ENCODE data around the gene AP4E1.

AP4E1 gene

GRCh38 chr15:50968353-50968752, 59.9 kb downstream of the AP4E1 start:
- no peak for TF ChIP-seq CTCF (IDR thresholded peaks at IDR 0.05)
- Histone ChIP-seq H3K27ac (no peak overlapping the region), H3K4me3 (no peak overlapping the region)
- DNase-seq (ENCODE audit: low spot score), result no peak

GRCh38 chr15:50970524-50970923, 62.0 kb downstream of the AP4E1 start:
- no peak for DNase-seq (ENCODE audit: low spot score)
- no peak for TF ChIP-seq CTCF (IDR thresholded peaks at IDR 0.05)
- Histone ChIP-seq H3K4me3 (no peak overlapping the region), H3K27ac (no peak overlapping the region)

GRCh38 chr15:50971115-50971514, 62.6 kb downstream of the AP4E1 start:
- DNase-seq (ENCODE audit: low spot score), result no peak
- no peak for TF ChIP-seq CTCF (IDR thresholded peaks at IDR 0.05)
- Histone ChIP-seq H3K4me3 (no peak overlapping the region), H3K27ac (no peak overlapping the region)

GRCh38 chr15:50971542-50971941, 63.1 kb downstream of the AP4E1 start:
- Histone ChIP-seq H3K4me3 (no peak overlapping the region), H3K27ac (no peak overlapping the region)
- no peak for DNase-seq (ENCODE audit: low spot score)
- TF ChIP-seq CTCF (IDR thresholded peaks at IDR 0.05), result no peak

- no peak for DNase-seq (ENCODE audit: low spot score)
- Histone ChIP-seq H3K4me3 (no peak overlapping the region), H3K27ac (no peak overlapping the region)
- TF ChIP-seq CTCF (IDR thresholded peaks at IDR 0.05), result no peak
Measured at GRCh38 chr15:50973605-50974004, 65.1 kb downstream of the AP4E1 start.

- DNase-seq (ENCODE audit: low spot score), result no peak
- no peak overlapping the region for H3K4me3 ChIP-seq
- peak overlapping the region; percentile 2 to 53 for H3K27ac ChIP-seq
- TF ChIP-seq CTCF (IDR thresholded peaks at IDR 0.05), result no peak
Measured at GRCh38 chr15:50977162-50977561, 68.7 kb downstream of the AP4E1 start.

- TF ChIP-seq CTCF (IDR thresholded peaks at IDR 0.05), result no peak
- Histone ChIP-seq H3K27ac (no peak overlapping the region), H3K4me3 (no peak overlapping the region)
- DNase-seq (ENCODE audit: low spot score), result no peak
Measured at GRCh38 chr15:50978580-50978979, 70.1 kb downstream of the AP4E1 start.

All from coronary artery (tissue), 2 donors.